GM12878 (cell line): Measurements from ENCODE around the gene PLEKHA1. TPM values are rescaled to one million over a fixed set of nuclear protein-coding genes. Genes with fewer than 3 reads are reported as not detected.

Source experiments
- ATAC-seq: fragments of 200-7000 bp; cut with Tn5 transposase; 3 replicates; pipeline ENCODE4 v1.9.1; 2020; ENCODE audit warnings: mild to moderate bottlenecking, moderate library complexity
- BruUV-seq: library from RNA; stranded (reverse); fragments of 400-500 nt; replicated peaks from 2 replicates; lab custom pipeline; 2021; lab: Mats Ljungman, UMichigan
- CTCF ChIA-PET: fragments of 300-600 bp; sonication (Branson Sonifier 250); formaldehyde crosslinking; extraction: SDS; loops from one replicate; lab custom pipeline; 2021; ENCODE audit warnings: inconsistent platforms; lab: Yijun Ruan, JAX
- POLR2A ChIA-PET: fragments of 350-600 bp; formaldehyde crosslinking; extraction: SDS; loops from one replicate; lab custom pipeline; 2021; ENCODE audit warnings: inconsistent platforms; lab: Charles Lee
- RAD21 ChIA-PET: fragments of 300-600 bp; sonication (Branson Sonifier 250); formaldehyde crosslinking; loops from one replicate; lab custom pipeline; 2023; ENCODE audit warnings: antibody characterized with exemption; ENCODE audit not compliant: unreplicated experiment; lab: Charles Lee
- SMC1A ChIA-PET: fragments of 300-600 bp; sonication (Branson Sonifier 250); formaldehyde crosslinking; loops from one replicate; lab custom pipeline; 2023; ENCODE audit not compliant: unreplicated experiment, uncharacterized antibody; lab: Charles Lee
- DNase-seq: peaks from one replicate; pipeline ENCODE4 v3.0.0-alpha.2; 2011; ENCODE audit warnings: low read depth, low spot score
- FAIRE-seq: peaks from 3 replicates; lab custom pipeline; 2011; peaks lifted over from hg19 to GRCh38; lab: Jason Lieb, UNC
- H2AFZ ChIP-seq: 2 replicates; pipeline ENCODE4 v1.6.0; 2011; ENCODE audit warnings: low read depth, low read length, control low read depth; ENCODE audit not compliant: control insufficient read depth
- H3K27ac ChIP-seq: 2 replicates; pipeline ENCODE4 v1.5.1; 2011; ENCODE audit warnings: control low read depth; ENCODE audit not compliant: control insufficient read depth, insufficient read depth
- H3K27me3 ChIP-seq, 2 experiments: replicated peaks in 1 of 2; 2 replicates each; pipeline versions ENCODE4 v1.6.0 to v1.6.1; 2011; ENCODE audit warnings: low read length in 1 of 2; ENCODE audit not compliant: control insufficient read depth in 2 of 2, insufficient read depth in 2 of 2
- H3K36me3 ChIP-seq, 2 experiments: 2 replicates each; pipeline ENCODE4 v1.5.1; 2011; ENCODE audit warnings: low read length in 1 of 2; ENCODE audit not compliant: control insufficient read depth in 2 of 2, insufficient read depth in 2 of 2
- H3K4me1 ChIP-seq: 2 replicates; pipeline ENCODE4 v1.6.1; 2011; ENCODE audit warnings: mild to moderate bottlenecking, low read length, moderate library complexity, mixed read lengths; ENCODE audit not compliant: control insufficient read depth, insufficient read depth
- H3K4me2 ChIP-seq: 2 replicates; pipeline ENCODE4 v1.6.0; 2011; ENCODE audit warnings: control low read depth; ENCODE audit not compliant: control insufficient read depth, insufficient read depth
- H3K4me3 ChIP-seq: fragments of 200-600 bp; sonication (generic); 2 replicates; pipeline ENCODE4 v1.5.1; 2016
- H3K79me2 ChIP-seq: 2 replicates; pipeline ENCODE4 v1.6.0; 2011; ENCODE audit warnings: low read length; ENCODE audit not compliant: control insufficient read depth, insufficient read depth
- H3K9ac ChIP-seq: 2 replicates; pipeline ENCODE4 v1.8.0; 2011; ENCODE audit warnings: low read length, control low read depth, mixed read lengths; ENCODE audit not compliant: control insufficient read depth, insufficient read depth
- H3K9me3 ChIP-seq: replicated peaks from 3 replicates; pipeline ENCODE4 v1.5.1; 2011; ENCODE audit warnings: mild to moderate bottlenecking, low read length; ENCODE audit not compliant: control insufficient read depth, insufficient read depth
- H4K20me1 ChIP-seq: 2 replicates; pipeline ENCODE4 v1.6.0; 2011; ENCODE audit not compliant: control insufficient read depth, insufficient read depth
- ATF2 ChIP-seq: IDR thresholded peaks from 2 replicates; pipeline ENCODE4 v1.6.1; 2012; ENCODE audit warnings: low read length, inconsistent platforms
- BMI1 ChIP-seq: fragments of 450-650 bp; IDR thresholded peaks from 2 replicates; pipeline ENCODE4 v1.6.1; 2016; ENCODE audit warnings: mild to moderate bottlenecking, moderate library complexity, borderline replicate concordance
- E2F8 ChIP-seq: fragments of 450-650 bp; IDR thresholded peaks from 2 replicates; pipeline ENCODE4 v1.6.1; 2018; ENCODE audit warnings: mild to moderate bottlenecking, low read depth, moderate library complexity; ENCODE audit not compliant: partially characterized antibody
- EGR1 ChIP-seq, 2 experiments: IDR thresholded peaks; 1 replicate in 1 of 2; 2 replicates in 1 of 2; pipeline ENCODE4 v1.6.1; 2011 to 2012; ENCODE audit warnings: low read depth in 2 of 2, low read length in 2 of 2, borderline replicate concordance in 1 of 2, mild to moderate bottlenecking in 1 of 2, moderate library complexity in 1 of 2
- IKZF2 ChIP-seq, 2 experiments: fragments of 450-650 bp; IDR thresholded peaks; 2 replicates each; pipeline ENCODE4 v1.6.1; 2017; ENCODE audit warnings: mild to moderate bottlenecking in 2 of 2, moderate library complexity in 2 of 2
- MYC ChIP-seq: IDR thresholded peaks from 2 replicates; pipeline ENCODE4 v1.6.1; 2011; ENCODE audit warnings: mild to moderate bottlenecking, low read length, moderate library complexity, inconsistent platforms; ENCODE audit not compliant: insufficient read depth, insufficient replicate concordance, insufficient read length, severe bottlenecking
- NFXL1 ChIP-seq: fragments of 450-650 bp; IDR thresholded peaks from 2 replicates; pipeline ENCODE4 v1.6.1; 2017; ENCODE audit warnings: antibody characterized with exemption, mild to moderate bottlenecking, borderline replicate concordance
- NRF1 ChIP-seq: conservative IDR thresholded peaks from 2 replicates; pipeline ENCODE4 v1.6.1; 2011; ENCODE audit warnings: mild to moderate bottlenecking, low read depth, low read length, improper control_type of control experiment
- PAX5 ChIP-seq: IDR thresholded peaks from 2 replicates; pipeline ENCODE4 v1.6.1; 2011; ENCODE audit warnings: low read depth, low read length, borderline replicate concordance
- POLR2AphosphoS2 ChIP-seq: IDR thresholded peaks from 2 replicates; pipeline ENCODE4 v1.6.1; 2011; ENCODE audit warnings: low read depth, mild to moderate bottlenecking, low read length, improper control_type of control experiment, moderate library complexity
- RCOR1 ChIP-seq: conservative IDR thresholded peaks from 2 replicates; pipeline ENCODE4 v1.6.1; 2012; ENCODE audit warnings: low read depth, low read length, improper control_type of control experiment
- SIN3A ChIP-seq: IDR thresholded peaks from 2 replicates; pipeline ENCODE4 v1.6.1; 2012; ENCODE audit warnings: low read depth, low read length, improper control_type of control experiment
- SMC3 ChIP-seq: IDR thresholded peaks from 2 replicates; pipeline ENCODE4 v1.6.1; 2011; ENCODE audit warnings: low read length, improper control_type of control experiment, borderline replicate concordance
- SRF ChIP-seq, 2 experiments: IDR thresholded peaks; 2 replicates each; pipeline ENCODE4 v1.6.1; 2011; ENCODE audit warnings: low read depth in 2 of 2, low read length in 2 of 2, mild to moderate bottlenecking in 1 of 2, moderate library complexity in 1 of 2
- ZNF217 ChIP-seq: fragments of 450-650 bp; IDR thresholded peaks from 2 replicates; pipeline ENCODE4 v1.6.1; 2017; ENCODE audit warnings: antibody characterized with exemption, mild to moderate bottlenecking
- ZSCAN29 ChIP-seq: fragments of 450-650 bp; IDR thresholded peaks from 2 replicates; pipeline ENCODE4 v1.6.1; 2017; ENCODE audit warnings: mild to moderate bottlenecking, moderate library complexity
- WGBS: methylation state at CpG from one replicate; pipeline ENCODE4 v1.1.6; 2016; ENCODE audit warnings: low lambda C conversion rate; ENCODE audit not compliant: insufficient replicate concordance, insufficient coverage; ENCODE audit errors: missing lambda C conversion rate; 5-methylcytosine and 5-hydroxymethylcytosine counted together
- in situ Hi-C: fragments of 300-500 bp; cut with MboI; formaldehyde crosslinking; loops from 9 replicates; pipeline ENCODE4 v1.14.3; 2018; ENCODE audit warnings: mixed read lengths
- intact Hi-C: fragments of 100-400 bp; cut with micrococcal nuclease; formaldehyde crosslinking; loops from one replicate; pipeline ENCODE4 v1.14.2; 2022; ENCODE audit not compliant: unreplicated experiment
- polyA plus RNA-seq, 11 experiments: library from polyadenylated mRNA; depleted of rRNA in 4 of 11; unstranded in 6 of 11; stranded (reverse) in 5 of 11; fragments of >200 nt; fragmentation: Nextera tagmentation in 4 of 11; fragmentation: Illumina TruSeq in 1 of 11; extraction: Ambion mirVana in 4 of 11; extraction: Trizol in 1 of 11; gene quantifications; 1 replicate in 1 of 11; 2 replicates in 10 of 11; pipeline versions ENCODE4 v1.2.1 to v1.2.3, GENCODE V29; 2011 to 2016; ENCODE audit warnings: inconsistent platforms in 2 of 11, missing spikeins in 2 of 11, low read depth in 1 of 11
- total RNA-seq, 4 experiments: library from RNA; depleted of rRNA in 3 of 4; stranded (reverse); fragments of >200 nt in 3 of 4; fragmentation: Illumina TruSeq in 1 of 4; extraction: Trizol in 1 of 4; gene quantifications; 2 replicates each; pipeline versions ENCODE4 v1.2.1 to v1.2.3, GENCODE V29; 2013 to 2021
- TF ChIP-seq, protein P1 (sequence below): IDR thresholded peaks from 2 replicates; pipeline ENCODE4 v1.6.1; 2011; ENCODE audit warnings: borderline replicate concordance, low read depth, mild to moderate bottlenecking, moderate library complexity, mixed read lengths, low read length; ENCODE audit not compliant: insufficient read depth; ENCODE audit errors: extremely low read length

PLEKHA1 gene
- total and polyA plus RNA-seq, 10 of the 15 experiments (the other 5 are each of a cell fraction or from before 2014, with no cell fraction given) = 0.15 to 6.0 (median 0.32) TPM

GRCh38 chr10:122379537-122379936 lies 5.0 kb downstream of the PLEKHA1 start (continued):
- TF ChIP-seq SRF (IDR thresholded peaks at IDR 0.05; ENCODE audit: low read depth in 2 of 2, low read length in 2 of 2) = no peak
- TF ChIP-seq POLR2AphosphoS2 = no peak
- TF ChIP-seq RCOR1 = no peak
- no peak for TF ChIP-seq ZNF217
- TF ChIP-seq IKZF2 (IDR thresholded peaks at IDR 0.05) = no peak
- TF ChIP-seq NFXL1 = no peak

DNA sequence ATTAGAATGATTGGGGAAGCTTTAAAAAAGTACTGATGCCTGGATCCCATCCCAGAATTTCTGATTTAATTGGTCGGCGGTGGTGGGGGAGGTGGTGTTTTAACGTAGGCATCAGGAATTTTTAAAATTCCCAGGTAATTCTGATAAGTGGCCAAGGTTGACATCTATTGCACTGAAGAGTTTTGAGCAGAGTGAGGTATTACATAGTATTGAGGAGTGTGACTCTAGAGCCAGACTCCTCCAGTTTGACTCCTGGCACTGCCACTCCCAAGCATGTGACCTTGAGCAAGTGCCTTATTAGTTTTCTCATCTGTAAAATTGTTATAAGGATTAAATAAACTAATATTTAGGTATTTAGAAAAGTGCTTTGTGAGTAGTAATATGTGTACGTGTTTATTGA lies 6.2 kb downstream of the PLEKHA1 start:
- Histone ChIP-seq H3K79me2 (no peaks in the 10 kb centered on the region), H3K27me3 (no peaks in the 10 kb centered on the region; a peak in 1 of 4 replicates), H3K9me3 (no peaks in the 10 kb centered on the region), H4K20me1 (no peaks in the 10 kb centered on the region), H3K27ac (no peak overlapping the region), H3K4me3 (no peak overlapping the region), H3K9ac (no peak overlapping the region), H2AFZ (no peak overlapping the region), H3K4me2 (no peak overlapping the region), H3K4me1 (peaks cover 4% of the 10 kb centered on the region; the same call in 1 of the 2 replicates), H3K36me3 (no peaks in the 10 kb centered on the region)
- ChIA-PET POLR2A (no interaction called here), CTCF (no interaction called here), RAD21 (no interaction called here), SMC1A (no interaction called here)
- WGBS = 59% methylated on average over 4 of the region's 4 CpGs
- no TSS peak for BruUV-seq
- in situ Hi-C loops (no loop called here), intact Hi-C loops (no loop called here)
- DNase-seq (no peak), ATAC-seq (no peak), FAIRE-seq (no peak)
- TF ChIP-seq, protein P1, sequence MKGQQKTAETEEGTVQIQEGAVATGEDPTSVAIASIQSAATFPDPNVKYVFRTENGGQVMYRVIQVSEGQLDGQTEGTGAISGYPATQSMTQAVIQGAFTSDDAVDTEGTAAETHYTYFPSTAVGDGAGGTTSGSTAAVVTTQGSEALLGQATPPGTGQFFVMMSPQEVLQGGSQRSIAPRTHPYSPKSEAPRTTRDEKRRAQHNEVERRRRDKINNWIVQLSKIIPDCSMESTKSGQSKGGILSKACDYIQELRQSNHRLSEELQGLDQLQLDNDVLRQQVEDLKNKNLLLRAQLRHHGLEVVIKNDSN = no peak
- TF ChIP-seq E2F8 (no peak), ATF2 (no peak), NFXL1 (no peak), PAX5 (no peak), ZSCAN29 (no peak), NRF1 (no peak), SIN3A (no peak), MYC (no peak), SMC3 (no peak), BMI1 (no peak), EGR1 (IDR thresholded peaks at IDR 0.05; ENCODE audit: borderline replicate concordance in 1 of 2, low read depth in 2 of 2, low read length in 2 of 2) (no peak)
